Neural crest cell (in vitro differentiated cells): ENCODE results near the gene TMEM87B. TPM values are rescaled to one million over a fixed set of nuclear protein-coding genes. Genes with fewer than 3 reads are reported as not detected.

Experiments used
- DNase-seq: peaks from one replicate; pipeline ENCODE4 v3.0.0; 2021; ENCODE audit warnings: low read depth, mixed read lengths, low spot score
- H3K27ac Mint-ChIP-seq: one replicate; pipeline ENCODE4 v1.8.0; 2021; ENCODE audit warnings: mild to moderate bottlenecking, mixed read lengths; ENCODE audit not compliant: unreplicated experiment
- H3K27me3 Mint-ChIP-seq: 2 replicates; pipeline ENCODE4 v1.8.0; 2021; ENCODE audit warnings: low read depth, mild to moderate bottlenecking, mixed read lengths
- H3K36me3 Mint-ChIP-seq: 2 replicates; pipeline ENCODE4 v1.8.0; 2021; ENCODE audit warnings: low read depth, mild to moderate bottlenecking, mixed read lengths
- H3K4me1 Mint-ChIP-seq: 2 replicates; pipeline ENCODE4 v1.8.0; 2021; ENCODE audit warnings: mixed read lengths
- H3K4me3 Mint-ChIP-seq: one replicate; pipeline ENCODE4 v1.8.0; 2021; ENCODE audit warnings: mild to moderate bottlenecking, mixed read lengths
- H3K9me3 Mint-ChIP-seq: 2 replicates; pipeline ENCODE4 v1.8.0; 2021; ENCODE audit warnings: mixed read lengths
- total RNA-seq: library from RNA; stranded (reverse); gene quantifications from 2 replicates; pipeline ENCODE4 v1.2.1, GENCODE V29; 2021
- TF ChIP-seq, protein P1 (sequence below): fragments of 200-600 bp; sonication (generic); conservative IDR thresholded peaks from 2 replicates; pipeline ENCODE4 v1.5.0; 2021; ENCODE audit warnings: antibody characterized with exemption, mild to moderate bottlenecking

TMEM87B gene
- total RNA-seq, 1 donor from 2014 or later: 6.2 TPM

DNA sequence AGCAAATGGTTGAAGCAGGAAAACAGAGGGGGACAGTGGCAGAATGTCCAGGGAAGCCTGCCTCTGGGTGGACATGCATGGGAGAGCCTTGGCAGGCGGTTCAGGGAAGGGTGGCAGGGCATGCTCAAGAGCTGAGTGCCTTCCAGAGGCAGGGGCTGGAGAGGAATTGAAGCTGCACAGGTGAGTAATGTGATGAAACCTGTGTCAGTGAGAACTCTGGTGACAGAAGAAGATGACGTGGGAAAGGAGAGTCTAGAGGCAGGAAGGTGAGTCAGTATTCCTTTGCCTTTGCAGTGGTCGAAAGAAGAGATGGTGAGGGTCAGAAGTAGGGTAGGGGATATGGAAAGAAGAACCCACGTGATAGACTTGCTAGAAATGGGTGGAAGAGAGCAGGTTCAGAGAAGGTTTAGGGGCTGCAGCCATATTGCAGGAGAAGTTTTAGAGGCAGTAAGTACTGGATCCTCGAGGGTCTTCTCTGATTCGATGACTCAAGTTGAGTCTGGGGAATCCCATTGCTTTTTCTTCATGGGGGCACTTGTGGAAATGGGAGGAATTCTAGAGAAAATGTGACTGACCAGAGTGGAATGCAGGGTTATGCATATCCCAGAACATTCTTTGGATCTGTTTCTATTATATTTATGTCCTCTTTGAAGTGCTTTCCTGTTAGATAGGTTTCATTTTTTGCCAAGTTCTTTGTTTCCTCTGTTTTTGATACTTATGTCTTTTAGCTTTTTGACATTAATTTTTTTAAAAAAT, 37.4 kb downstream of the TMEM87B start:
- Mint-ChIP-seq H3K36me3 (peaks cover 20% of the 10 kb centered on the region), H3K27me3 (no peaks in the 10 kb centered on the region), H3K27ac (no peak overlapping the region), H3K9me3 (no peaks in the 10 kb centered on the region), H3K4me3 (no peak overlapping the region), H3K4me1 (no peaks in the 10 kb centered on the region)
- DNase-seq: no peak
- TF ChIP-seq, protein P1, sequence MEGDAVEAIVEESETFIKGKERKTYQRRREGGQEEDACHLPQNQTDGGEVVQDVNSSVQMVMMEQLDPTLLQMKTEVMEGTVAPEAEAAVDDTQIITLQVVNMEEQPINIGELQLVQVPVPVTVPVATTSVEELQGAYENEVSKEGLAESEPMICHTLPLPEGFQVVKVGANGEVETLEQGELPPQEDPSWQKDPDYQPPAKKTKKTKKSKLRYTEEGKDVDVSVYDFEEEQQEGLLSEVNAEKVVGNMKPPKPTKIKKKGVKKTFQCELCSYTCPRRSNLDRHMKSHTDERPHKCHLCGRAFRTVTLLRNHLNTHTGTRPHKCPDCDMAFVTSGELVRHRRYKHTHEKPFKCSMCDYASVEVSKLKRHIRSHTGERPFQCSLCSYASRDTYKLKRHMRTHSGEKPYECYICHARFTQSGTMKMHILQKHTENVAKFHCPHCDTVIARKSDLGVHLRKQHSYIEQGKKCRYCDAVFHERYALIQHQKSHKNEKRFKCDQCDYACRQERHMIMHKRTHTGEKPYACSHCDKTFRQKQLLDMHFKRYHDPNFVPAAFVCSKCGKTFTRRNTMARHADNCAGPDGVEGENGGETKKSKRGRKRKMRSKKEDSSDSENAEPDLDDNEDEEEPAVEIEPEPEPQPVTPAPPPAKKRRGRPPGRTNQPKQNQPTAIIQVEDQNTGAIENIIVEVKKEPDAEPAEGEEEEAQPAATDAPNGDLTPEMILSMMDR: no peak

DNA sequence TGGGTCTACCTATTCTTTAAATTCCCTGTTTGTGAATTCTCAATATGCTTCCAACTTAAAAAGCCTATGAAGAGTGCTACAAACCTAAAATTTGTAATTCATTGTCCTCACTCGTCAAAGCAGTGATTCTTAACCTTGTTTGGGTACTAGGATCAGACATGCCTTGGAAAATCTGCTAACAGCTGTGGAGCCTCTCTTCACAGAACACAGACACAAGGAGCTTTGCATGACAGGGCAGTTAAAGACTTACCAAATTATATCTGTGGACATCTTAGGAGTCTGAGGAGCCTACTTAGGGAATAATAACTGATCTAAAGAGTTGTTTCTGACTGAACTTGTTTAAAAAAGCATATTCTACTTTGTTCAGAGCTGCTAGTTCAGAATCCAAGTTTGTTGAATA, 38.1 kb downstream of the TMEM87B start:
- no peaks in the 10 kb centered on the region for H3K4me1 Mint-ChIP-seq
- no peaks in the 10 kb centered on the region for H3K27me3 Mint-ChIP-seq
- H3K4me3 Mint-ChIP-seq: no peak overlapping the region
- no peak overlapping the region for H3K27ac Mint-ChIP-seq
- TF ChIP-seq, protein P1: no peak
- H3K36me3 Mint-ChIP-seq: peaks cover 17% of the 10 kb centered on the region
- no peaks in the 10 kb centered on the region for H3K9me3 Mint-ChIP-seq
- DNase-seq: no peak

DNA sequence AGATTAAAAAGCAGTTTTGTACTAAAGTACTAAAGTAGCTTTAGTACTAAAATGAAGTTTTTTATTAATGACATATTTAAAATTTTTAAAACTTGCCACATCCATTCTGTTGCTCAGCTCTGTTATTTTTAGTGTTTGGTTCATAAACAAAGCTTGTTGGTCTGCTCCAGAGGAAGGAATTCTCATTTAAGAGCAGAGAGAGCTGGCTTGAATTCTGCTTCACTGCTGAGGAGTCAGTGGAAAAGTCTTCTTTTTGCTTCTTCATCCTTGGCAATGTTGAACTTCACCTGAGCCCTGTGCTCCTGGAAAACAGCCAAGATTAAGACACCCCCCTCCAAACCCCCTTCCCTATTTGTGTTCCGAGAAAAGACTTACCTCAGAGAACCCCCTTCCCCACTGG, 40.6 kb downstream of the TMEM87B start:
- TF ChIP-seq, protein P1: no peak
- H3K27ac Mint-ChIP-seq: no peak overlapping the region
- H3K4me1 Mint-ChIP-seq: no peaks in the 10 kb centered on the region
- H3K36me3 Mint-ChIP-seq: peaks cover 8% of the 10 kb centered on the region
- H3K9me3 Mint-ChIP-seq: no peaks in the 10 kb centered on the region
- no peak overlapping the region for H3K4me3 Mint-ChIP-seq
- no peaks in the 10 kb centered on the region for H3K27me3 Mint-ChIP-seq
- no peak for DNase-seq

DNA sequence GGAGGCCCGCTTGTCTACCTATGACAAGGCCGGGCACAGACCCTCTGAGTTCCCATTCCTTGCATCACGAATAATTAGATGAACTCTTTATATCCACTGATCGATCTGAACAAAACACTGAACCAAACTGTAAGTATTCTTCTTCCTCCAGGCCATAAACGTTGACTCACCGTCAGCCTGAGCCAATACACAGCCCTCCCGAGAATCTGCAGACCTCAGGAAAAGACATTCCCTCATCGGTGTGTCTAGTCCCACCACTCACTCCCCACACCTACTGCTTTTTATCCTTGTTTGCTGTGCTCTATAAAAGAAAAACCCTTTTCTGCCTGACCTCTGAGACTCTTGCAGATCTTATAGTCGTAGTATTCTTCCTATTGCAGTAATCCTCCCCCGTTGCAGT, 41.0 kb downstream of the TMEM87B start:
- no peak overlapping the region for H3K27ac Mint-ChIP-seq
- H3K4me3 Mint-ChIP-seq: no peak overlapping the region
- H3K36me3 Mint-ChIP-seq: peaks cover 8% of the 10 kb centered on the region
- no peaks in the 10 kb centered on the region for H3K4me1 Mint-ChIP-seq
- DNase-seq: no peak
- H3K9me3 Mint-ChIP-seq: no peaks in the 10 kb centered on the region
- TF ChIP-seq, protein P1: no peak
- no peaks in the 10 kb centered on the region for H3K27me3 Mint-ChIP-seq

DNA sequence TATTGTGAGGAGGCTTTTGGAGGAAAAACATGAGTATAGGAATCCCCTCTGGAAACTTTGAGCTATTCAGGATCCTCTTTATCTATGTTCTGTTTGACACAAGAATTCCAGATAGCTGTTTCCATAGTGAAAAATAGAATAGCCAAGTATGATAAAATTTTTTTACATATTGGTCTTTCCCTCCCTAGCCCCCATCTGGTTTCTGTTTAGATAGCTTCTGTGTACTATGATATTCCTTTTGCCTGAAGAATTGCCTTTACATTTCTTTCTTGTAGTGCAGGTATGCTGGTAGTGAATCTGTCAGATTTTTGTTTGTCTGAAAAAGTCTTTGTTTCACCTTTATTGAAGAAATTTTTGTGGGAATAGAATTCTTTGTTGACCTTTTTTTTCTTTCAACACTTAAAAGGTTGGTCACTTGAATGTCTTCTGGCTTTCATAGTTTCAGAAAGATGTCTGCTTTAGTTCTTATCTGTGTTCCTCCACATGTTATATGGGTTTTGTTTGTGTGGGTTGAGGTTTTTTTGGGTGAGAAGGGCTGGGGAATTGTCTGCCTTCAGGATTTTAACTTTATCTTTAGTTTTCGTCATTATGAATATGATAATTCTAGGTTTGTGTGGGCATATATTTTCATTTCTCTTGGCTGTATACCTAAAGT, 53.2 kb downstream of the TMEM87B start:
- Mint-ChIP-seq H3K9me3 (peaks cover 24% of the 10 kb centered on the region), H3K4me1 (no peaks in the 10 kb centered on the region), H3K4me3 (no peak overlapping the region), H3K36me3 (peaks cover 60% of the 10 kb centered on the region), H3K27me3 (no peaks in the 10 kb centered on the region), H3K27ac (no peak overlapping the region)
- TF ChIP-seq, protein P1: no peak
- DNase-seq: no peak
